HG03442 (cell line): Measurements from ENCODE around the gene GALC.

Experiments
- ATAC-seq: cut with Tn5 transposase; IDR thresholded peaks from one replicate; pipeline ENCODE4 v1.9.1; 2021; ENCODE audit warnings: mild to moderate bottlenecking, moderate library complexity; ENCODE audit not compliant: unreplicated experiment

GALC gene

GRCh38 chr14:87888136-87888999, 104.6 kb downstream of the GALC start:
- no peak for ATAC-seq

- ATAC-seq, result no peak
Observed at GRCh38 chr14:87883750-87884149, 109.2 kb downstream of the GALC start.
